Measurements from ENCODE around the gene PCYOX1L. TPM values are rescaled to one million over a fixed set of nuclear protein-coding genes. Genes with fewer than 3 reads are reported as not detected.

Gene PCYOX1L
- total RNA-seq, 1 experiment from 2014 or later, result 26.4 TPM

DNA sequence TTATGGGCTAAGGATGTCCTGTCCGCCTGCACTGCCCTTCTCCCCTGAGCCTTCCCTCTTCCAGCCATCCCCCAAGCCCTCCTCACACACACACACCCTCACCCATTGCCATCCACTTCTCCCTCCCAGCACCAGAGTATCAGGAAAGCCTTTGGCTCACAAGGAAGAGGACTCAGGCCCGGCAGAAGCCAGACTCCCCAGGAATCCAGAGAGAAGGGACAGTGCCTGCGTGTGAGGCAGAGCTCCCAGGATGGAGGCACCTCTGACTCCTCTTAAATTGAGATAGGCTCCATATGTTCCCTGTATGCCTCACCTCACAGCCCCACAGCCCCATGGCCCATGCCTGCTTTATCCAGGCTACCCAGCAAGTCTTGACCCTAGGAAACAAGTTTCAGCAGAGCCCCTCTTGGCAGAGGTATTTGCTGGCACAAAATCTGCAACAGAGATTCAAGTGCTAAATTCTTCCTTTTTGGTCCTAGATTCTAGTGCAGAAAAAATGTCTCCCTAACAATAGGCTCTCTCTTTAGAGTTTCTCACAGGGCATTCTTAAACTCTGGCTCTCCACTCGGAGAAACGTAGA lies 20.5 kb downstream of the PCYOX1L start:
- Histone ChIP-seq H3K4me3 (no peak overlapping the region), H3K4me1 (replicated peaks) (peaks cover 21% of the 10 kb centered on the region), H3K36me3 (no peaks in the 10 kb centered on the region), H3K9me3 (replicated peaks) (no peaks in the 10 kb centered on the region), H3K27ac (no peak overlapping the region), H3K27me3 (replicated peaks) (no peaks in the 10 kb centered on the region)
- no peak for DNase-seq (ENCODE audit: low read depth in 1 of 2, low spot score in 2 of 2)

- H3K27ac ChIP-seq, result no peak within 1 kb of the TSS
- no peaks in the 10 kb centered on the region for H3K9me3 ChIP-seq (replicated peaks)
- H3K27me3 ChIP-seq (replicated peaks), result no peaks in the 10 kb centered on the region
- H3K4me1 ChIP-seq (replicated peaks), result peaks cover 21% of the 10 kb centered on the region
- no peak for DNase-seq (ENCODE audit: low read depth in 1 of 2, low spot score in 2 of 2)
- no peaks in the 10 kb centered on the region for H3K36me3 ChIP-seq
- no peak within 1 kb of the TSS for H3K4me3 ChIP-seq
These were observed 21.4 kb downstream of the PCYOX1L start, which contains the start of gene IL17B for GRCh38 chr5:149379177-149379761. TSS of gene IL17B (minus strand) at chr5:149379292. CDS start at chr5:149379225, 67 bp downstream.

DNA sequence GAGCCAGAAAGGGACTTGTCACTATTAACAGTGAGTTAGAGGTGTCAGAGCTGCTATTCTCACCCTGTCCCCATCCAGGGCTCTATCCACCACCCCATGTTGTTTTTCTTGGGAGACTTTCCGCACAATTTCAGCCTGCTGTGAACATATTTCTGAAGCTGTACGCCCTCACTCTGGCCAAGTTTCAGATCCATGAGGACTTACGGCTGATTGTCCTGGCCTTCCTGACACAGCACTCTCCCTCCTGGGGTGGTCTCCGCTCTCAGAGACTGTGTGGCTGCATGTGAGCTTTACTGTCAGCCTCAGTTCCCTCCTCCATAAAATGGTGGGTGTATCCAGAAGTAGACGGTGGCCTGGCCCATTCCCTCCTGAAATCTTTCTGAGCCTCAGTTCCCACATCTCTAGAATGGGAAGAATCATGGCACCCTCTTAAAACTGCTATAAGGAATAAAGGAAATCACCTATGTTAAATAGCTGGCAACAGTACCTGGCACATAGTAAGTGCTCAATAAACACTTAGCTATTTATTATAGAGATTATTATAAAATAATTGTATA lies 22.1 kb downstream of the PCYOX1L start:
- Histone ChIP-seq H3K9me3 (replicated peaks) (no peaks in the 10 kb centered on the region), H3K36me3 (no peaks in the 10 kb centered on the region), H3K4me1 (replicated peaks) (peaks cover 21% of the 10 kb centered on the region), H3K27me3 (replicated peaks) (no peaks in the 10 kb centered on the region), H3K27ac (no peak overlapping the region), H3K4me3 (no peak overlapping the region)
- DNase-seq (ENCODE audit: low read depth in 1 of 2, low spot score in 2 of 2), result no peak

DNA sequence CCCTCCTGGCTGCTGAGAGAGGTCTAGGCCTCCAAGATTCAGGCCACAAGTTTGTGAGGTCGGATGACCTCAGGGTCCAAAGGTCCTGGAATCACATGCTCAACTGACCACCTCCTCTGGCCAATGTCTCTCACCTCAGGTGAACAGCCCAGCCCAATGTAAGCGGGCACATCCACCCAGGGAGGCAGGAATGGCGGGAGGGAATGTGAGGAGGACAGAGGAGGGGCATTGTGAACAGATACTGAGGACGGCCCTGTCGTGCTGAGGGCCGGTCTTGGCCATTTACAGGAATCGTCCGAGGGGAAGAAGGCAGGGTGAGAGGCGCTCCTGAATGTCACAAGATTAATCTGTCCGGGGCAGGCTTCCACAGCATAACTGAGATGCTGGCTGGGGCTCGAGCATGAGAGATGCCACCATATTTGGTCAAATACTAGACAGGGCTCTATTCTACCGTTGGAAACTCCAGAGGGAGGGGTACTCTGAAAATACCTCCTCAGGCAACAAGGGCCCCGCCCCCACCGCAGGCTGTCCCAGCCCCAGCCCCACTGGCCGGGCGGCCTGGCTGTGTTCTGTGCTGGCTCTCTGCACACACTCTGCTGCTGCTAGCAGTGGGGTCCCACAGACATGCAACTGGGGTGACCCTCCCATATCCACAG lies 22.7 kb downstream of the PCYOX1L start:
- Histone ChIP-seq H3K4me3 (no peak overlapping the region), H3K36me3 (no peaks in the 10 kb centered on the region), H3K4me1 (replicated peaks) (peaks cover 21% of the 10 kb centered on the region), H3K27me3 (replicated peaks) (no peaks in the 10 kb centered on the region), H3K27ac (no peak overlapping the region; the same call in 1 of the 2 replicates), H3K9me3 (replicated peaks) (no peaks in the 10 kb centered on the region)
- DNase-seq (ENCODE audit: low read depth in 1 of 2, low spot score in 2 of 2), result peak in 1 of 2 experiments; percentile 34

GRCh38 chr5:149381261-149381985 lies 23.6 kb downstream of the PCYOX1L start:
- no peak overlapping the region for H3K27ac ChIP-seq

GRCh38 chr5:149381986-149382338 lies 24.1 kb downstream of the PCYOX1L start:
- DNase-seq (ENCODE audit: low read depth in 1 of 2, low spot score in 2 of 2), result peak; percentile 83 to 89
- no peak overlapping the region for H3K27ac ChIP-seq

More at GRCh38 chr5:149381261-149381985, 23.6 kb downstream of the PCYOX1L start:
- Histone ChIP-seq H3K4me1 (replicated peaks) (peaks cover 21% of the 10 kb centered on the region), H3K36me3 (no peaks in the 10 kb centered on the region), H3K9me3 (replicated peaks) (no peaks in the 10 kb centered on the region), H3K4me3 (no peak overlapping the region), H3K27me3 (replicated peaks) (no peaks in the 10 kb centered on the region)
- DNase-seq (ENCODE audit: low read depth in 1 of 2, low spot score in 2 of 2), result peak in 1 of 2 experiments; percentile 27

GRCh38 chr5:149382517-149383220 lies 24.8 kb downstream of the PCYOX1L start:
- H3K27ac ChIP-seq, result no peak overlapping the region
- no peaks in the 10 kb centered on the region for H3K9me3 ChIP-seq (replicated peaks)
- H3K36me3 ChIP-seq, result no peaks in the 10 kb centered on the region
- no peak overlapping the region for H3K4me3 ChIP-seq
- no peaks in the 10 kb centered on the region for H3K27me3 ChIP-seq (replicated peaks)
- no peak for DNase-seq (ENCODE audit: low read depth in 1 of 2, low spot score in 2 of 2)
- peaks cover 26% of the 10 kb centered on the region for H3K4me1 ChIP-seq (replicated peaks)

More at GRCh38 chr5:149381986-149382338, 24.1 kb downstream of the PCYOX1L start:
- Histone ChIP-seq H3K4me3 (no peak overlapping the region), H3K27me3 (replicated peaks) (no peaks in the 10 kb centered on the region), H3K36me3 (no peaks in the 10 kb centered on the region), H3K9me3 (replicated peaks) (no peaks in the 10 kb centered on the region), H3K4me1 (replicated peaks) (peaks cover 23% of the 10 kb centered on the region)

DNA sequence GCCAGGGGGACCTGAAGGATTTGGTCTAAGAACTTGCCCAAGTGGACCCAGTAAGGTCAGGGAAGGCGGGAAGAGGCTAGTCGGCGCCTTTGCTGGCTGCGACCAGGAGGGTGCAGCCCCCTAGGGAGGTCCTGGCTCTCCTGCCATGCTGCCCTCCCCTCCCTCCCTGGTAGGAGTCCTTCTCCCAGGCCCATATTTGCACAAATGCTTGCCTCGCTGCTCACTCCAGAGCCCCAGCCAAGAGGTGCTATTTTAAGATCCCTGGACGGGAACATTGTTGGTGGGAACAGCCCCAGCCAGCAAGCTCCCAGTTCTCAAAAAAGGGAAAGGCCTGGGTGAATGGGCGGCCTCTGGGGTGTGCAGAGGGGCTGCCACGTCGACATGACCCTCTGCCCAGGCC lies 25.6 kb downstream of the PCYOX1L start:
- Histone ChIP-seq H3K9me3 (replicated peaks) (no peaks in the 10 kb centered on the region), H3K36me3 (no peaks in the 10 kb centered on the region), H3K27me3 (replicated peaks) (no peaks in the 10 kb centered on the region), H3K4me1 (replicated peaks) (peaks cover 26% of the 10 kb centered on the region), H3K4me3 (no peak overlapping the region), H3K27ac (no peak overlapping the region)
- no peak for DNase-seq (ENCODE audit: low read depth in 1 of 2, low spot score in 2 of 2)

GRCh38 chr5:149386166-149386565 lies 28.3 kb downstream of the PCYOX1L start:
- Histone ChIP-seq H3K36me3 (no peaks in the 10 kb centered on the region), H3K4me1 (replicated peaks) (peaks cover 17% of the 10 kb centered on the region), H3K27ac (no peak overlapping the region), H3K9me3 (replicated peaks) (no peaks in the 10 kb centered on the region), H3K4me3 (no peak overlapping the region), H3K27me3 (replicated peaks) (no peaks in the 10 kb centered on the region)
- DNase-seq (ENCODE audit: low read depth in 1 of 2, low spot score in 2 of 2), result no peak

DNA sequence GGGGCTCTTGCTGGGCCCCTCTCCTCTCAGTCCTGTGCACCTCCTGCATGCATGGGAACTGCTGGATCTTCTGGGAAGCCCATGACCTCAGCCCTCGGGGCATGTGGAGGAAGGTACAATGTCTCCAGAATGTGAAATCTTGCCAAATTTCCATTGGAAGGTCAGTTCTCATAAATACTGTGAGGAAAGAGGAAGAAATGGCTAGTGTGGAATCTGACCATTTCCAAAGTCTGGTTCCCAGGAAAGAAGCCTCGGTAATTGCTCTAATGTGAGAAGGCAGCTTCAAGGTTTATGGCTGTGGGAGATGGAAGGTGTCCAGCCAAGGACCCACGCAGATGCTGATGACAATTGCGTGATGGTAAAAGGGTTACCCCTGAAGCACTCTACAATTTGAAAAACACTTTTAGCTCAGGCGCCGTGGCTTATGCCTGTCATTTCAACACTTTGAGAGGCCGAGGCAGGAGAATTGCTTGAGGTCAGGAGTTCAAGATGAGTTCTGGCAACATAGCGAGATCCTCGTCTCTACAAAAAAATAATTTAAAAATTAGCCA lies 29.3 kb downstream of the PCYOX1L start:
- no peaks in the 10 kb centered on the region for H3K27me3 ChIP-seq (replicated peaks)
- H3K9me3 ChIP-seq (replicated peaks), result no peaks in the 10 kb centered on the region
- H3K4me3 ChIP-seq, result no peak overlapping the region
- no peak overlapping the region for H3K27ac ChIP-seq
- H3K4me1 ChIP-seq (replicated peaks), result peaks cover 7% of the 10 kb centered on the region
- no peaks in the 10 kb centered on the region for H3K36me3 ChIP-seq
- no peak for DNase-seq (ENCODE audit: low read depth in 1 of 2, low spot score in 2 of 2)

GRCh38 chr5:149387982-149388381 lies 30.1 kb downstream of the PCYOX1L start:
- no peaks in the 10 kb centered on the region for H3K36me3 ChIP-seq
- H3K9me3 ChIP-seq (replicated peaks), result no peaks in the 10 kb centered on the region
- DNase-seq (ENCODE audit: low read depth in 1 of 2, low spot score in 2 of 2), result no peak
- no peak overlapping the region for H3K27ac ChIP-seq
- H3K4me3 ChIP-seq, result no peak overlapping the region
- peaks cover 9% of the 10 kb centered on the region; the same call in 1 of the 2 replicates for H3K4me1 ChIP-seq (replicated peaks)
- no peaks in the 10 kb centered on the region for H3K27me3 ChIP-seq (replicated peaks)

DNA sequence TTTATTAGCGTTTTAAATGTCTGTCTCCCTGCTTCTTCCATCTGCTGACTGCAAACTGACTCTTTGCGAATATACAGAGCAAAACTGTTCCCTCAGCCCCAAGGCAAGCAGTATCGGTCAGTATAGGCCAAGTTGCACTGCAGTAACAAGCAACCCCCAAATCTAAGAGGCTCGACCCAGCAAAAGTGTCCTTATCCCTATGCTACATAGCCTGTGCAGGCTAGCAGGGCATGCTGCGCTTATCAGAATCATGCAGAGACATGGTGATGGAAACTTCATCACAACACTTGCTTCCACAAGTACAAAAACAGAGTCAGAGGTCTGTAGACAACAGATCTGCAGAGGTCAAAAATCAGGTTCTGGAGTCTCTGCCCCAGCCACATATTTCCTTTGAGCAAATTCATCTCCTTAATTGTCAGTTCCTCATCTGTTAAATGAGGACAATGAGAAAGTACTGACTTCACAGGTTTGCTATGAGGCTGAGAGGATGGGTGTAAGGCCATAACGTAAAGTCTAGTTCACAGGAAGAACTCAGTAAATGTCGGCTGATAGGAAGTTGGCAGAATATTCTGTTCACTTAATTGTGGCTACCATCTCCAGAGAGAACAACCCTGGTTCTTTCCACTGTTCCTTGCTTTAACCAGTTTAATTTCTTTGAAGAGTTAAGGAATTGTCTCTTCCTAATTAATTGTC lies 30.8 kb downstream of the PCYOX1L start:
- H3K9me3 ChIP-seq (replicated peaks), result no peaks in the 10 kb centered on the region
- no peak overlapping the region for H3K4me3 ChIP-seq
- no peak for DNase-seq (ENCODE audit: low read depth in 1 of 2, low spot score in 2 of 2)
- H3K27me3 ChIP-seq (replicated peaks), result no peaks in the 10 kb centered on the region
- no peak overlapping the region for H3K27ac ChIP-seq
- H3K4me1 ChIP-seq (replicated peaks), result peaks cover 9% of the 10 kb centered on the region; the same call in 1 of the 2 replicates
- H3K36me3 ChIP-seq, result no peaks in the 10 kb centered on the region
